Stimulated activated CD8-positive, alpha-beta memory T cell treated with anti-CD3 and anti-CD28 coated beads, Interleukin-12 subunit alpha, Interleukin-12 subunit beta, amount 100 ng/mL, for 24 hours (primary cell): ENCODE results near the gene FDXR.

ENCODE experiments used
- DNase-seq: peaks from one replicate; pipeline ENCODE4 v3.0.0-alpha.2; 2020; ENCODE audit errors: extremely low read depth

The FDXR gene

DNA sequence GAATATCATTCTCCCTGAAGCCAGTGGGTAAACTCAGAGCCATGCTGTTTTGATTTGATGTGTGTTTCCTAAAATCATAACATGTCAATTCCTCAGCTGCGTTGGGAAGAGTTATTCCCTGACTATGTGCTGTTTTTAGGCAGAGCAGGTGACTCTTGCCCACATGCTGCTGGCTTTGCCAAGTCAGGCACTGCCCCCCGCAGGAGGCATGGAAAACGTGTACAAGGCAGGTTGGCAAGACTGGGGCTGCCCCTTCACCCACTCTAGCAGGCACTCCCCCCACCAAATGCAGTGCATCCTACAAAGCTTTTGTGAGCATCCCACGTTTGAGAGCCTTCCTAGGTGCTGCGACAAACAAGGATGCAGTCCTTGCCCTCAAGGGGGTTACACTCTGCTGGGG lies 58.3 kb downstream of the FDXR start:
- no peak for DNase-seq
